Measurements from ENCODE around the gene TPST1.

GRCh38 chr7:66356277-66356721, 151.2 kb downstream of the TPST1 start:
- TF ChIP-seq, protein P1, sequence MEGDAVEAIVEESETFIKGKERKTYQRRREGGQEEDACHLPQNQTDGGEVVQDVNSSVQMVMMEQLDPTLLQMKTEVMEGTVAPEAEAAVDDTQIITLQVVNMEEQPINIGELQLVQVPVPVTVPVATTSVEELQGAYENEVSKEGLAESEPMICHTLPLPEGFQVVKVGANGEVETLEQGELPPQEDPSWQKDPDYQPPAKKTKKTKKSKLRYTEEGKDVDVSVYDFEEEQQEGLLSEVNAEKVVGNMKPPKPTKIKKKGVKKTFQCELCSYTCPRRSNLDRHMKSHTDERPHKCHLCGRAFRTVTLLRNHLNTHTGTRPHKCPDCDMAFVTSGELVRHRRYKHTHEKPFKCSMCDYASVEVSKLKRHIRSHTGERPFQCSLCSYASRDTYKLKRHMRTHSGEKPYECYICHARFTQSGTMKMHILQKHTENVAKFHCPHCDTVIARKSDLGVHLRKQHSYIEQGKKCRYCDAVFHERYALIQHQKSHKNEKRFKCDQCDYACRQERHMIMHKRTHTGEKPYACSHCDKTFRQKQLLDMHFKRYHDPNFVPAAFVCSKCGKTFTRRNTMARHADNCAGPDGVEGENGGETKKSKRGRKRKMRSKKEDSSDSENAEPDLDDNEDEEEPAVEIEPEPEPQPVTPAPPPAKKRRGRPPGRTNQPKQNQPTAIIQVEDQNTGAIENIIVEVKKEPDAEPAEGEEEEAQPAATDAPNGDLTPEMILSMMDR (conservative IDR thresholded peaks at IDR 0.05) = no peak
- no peak for TF ChIP-seq EZH2 (IDR thresholded peaks at IDR 0.05; ENCODE audit: low read depth)

Measured in PC-9 (cell line).